BJ (cell line): ENCODE data around the gene CDC23. TPM values are rescaled to one million over a fixed set of nuclear protein-coding genes. Genes with fewer than 3 reads are reported as not detected.

ENCODE experiments used
- CTCF ChIA-PET: fragments of 350-600 bp; formaldehyde crosslinking; extraction: SDS; loops from one replicate; lab custom pipeline; 2021; ENCODE audit warnings: antibody characterized with exemption, inconsistent platforms; lab: Yijun Ruan, JAX
- POLR2A ChIA-PET: fragments of 300-600 bp; sonication (Branson Sonifier 250); formaldehyde crosslinking; extraction: SDS; loops from one replicate; lab custom pipeline; 2021; ENCODE audit warnings: antibody characterized with exemption; lab: Charles Lee
- DNase-seq: peaks from one replicate; pipeline ENCODE4 v3.0.0-alpha.2; 2011; ENCODE audit warnings: low read depth
- H3K27me3 ChIP-seq: 2 replicates; pipeline ENCODE4 v1.6.0; 2011; ENCODE audit warnings: low read length; ENCODE audit not compliant: control insufficient read depth, insufficient read depth
- H3K36me3 ChIP-seq: 2 replicates; pipeline ENCODE4 v1.5.1; 2011; ENCODE audit warnings: low read length; ENCODE audit not compliant: control insufficient read depth, insufficient read depth
- H3K4me3 ChIP-seq: 2 replicates; pipeline ENCODE4 v1.5.1; 2011; ENCODE audit warnings: low read depth, mild to moderate bottlenecking, control low read depth, low read length
- CTCF ChIP-seq: IDR thresholded peaks from 2 replicates; pipeline ENCODE4 v1.5.1; 2011; ENCODE audit warnings: low read depth, mild to moderate bottlenecking, control low read depth, inconsistent platforms, low read length, moderate library complexity; ENCODE audit not compliant: insufficient read depth
- polyA plus RNA-seq: library from polyadenylated mRNA; depleted of rRNA; stranded (reverse); fragments of >200 nt; gene quantifications from 2 replicates; pipeline ENCODE4 v1.2.3, GENCODE V29; 2011

The CDC23 gene
- polyA plus RNA-seq, 1 experiment, result 20.9 TPM

- H3K4me3 ChIP-seq, result no peak overlapping the region
- ChIA-PET POLR2A (no interaction called here), CTCF (interaction anchor here (4.8 kb wide), 1 partner anchor 8 kb away, joined by 13 read pairs; the partner anchor contains the start of genes BRD8 and KIF20A)
- H3K36me3 ChIP-seq, result peaks cover 13% of the 10 kb centered on the region
- no peak for TF ChIP-seq CTCF
- H3K27me3 ChIP-seq, result no peaks in the 10 kb centered on the region
- no peak for DNase-seq
These were observed 27.1 kb downstream of the CDC23 start for GRCh38 chr5:138186002-138186447.

- no peak for DNase-seq
- peaks cover 8% of the 10 kb centered on the region for H3K36me3 ChIP-seq
- ChIA-PET CTCF (no interaction called here), POLR2A (interaction anchor here (0.6 kb wide), 1 partner anchor 365 kb away, joined by 10 read pairs; no protein-coding TSS in a partner anchor)
- TF ChIP-seq CTCF, result no peak
- no peak overlapping the region for H3K4me3 ChIP-seq
- no peaks in the 10 kb centered on the region for H3K27me3 ChIP-seq
These were observed 30.3 kb downstream of the CDC23 start for GRCh38 chr5:138182808-138183207.

GRCh38 chr5:138180841-138181240 is 32.3 kb downstream of the CDC23 start:
- DNase-seq, result no peak
- TF ChIP-seq CTCF, result no peak
- ChIA-PET POLR2A (no interaction called here), CTCF (interaction anchor here (0.8 to 1.2 kb wide), 2 partner anchors 102 to 103 kb away, joined by 3 to 7 read pairs; no protein-coding TSS in a partner anchor)
- H3K4me3 ChIP-seq, result no peak overlapping the region
- H3K27me3 ChIP-seq, result no peaks in the 10 kb centered on the region
- peaks cover 6% of the 10 kb centered on the region for H3K36me3 ChIP-seq

GRCh38 chr5:138180183-138180782 is 32.8 kb downstream of the CDC23 start:
- H3K27me3 ChIP-seq, result no peaks in the 10 kb centered on the region
- peak; percentile 39; the same call in 1 of the 2 replicates for TF ChIP-seq CTCF
- ChIA-PET POLR2A (no interaction called here), CTCF (interaction anchor here (0.6 to 1.6 kb wide), 6 partner anchors 12 to 270 kb away, joined by 3 to 7 read pairs (median 4); partner anchors contain the start of gene REEP2)
- H3K4me3 ChIP-seq, result peak overlapping the region; percentile 78; the same call in 1 of the 2 replicates
- no peak for DNase-seq
- H3K36me3 ChIP-seq, result peaks cover 7% of the 10 kb centered on the region; the same call in 1 of the 2 replicates

GRCh38 chr5:138179277-138179857 is 33.8 kb downstream of the CDC23 start:
- Histone ChIP-seq H3K27me3 (no peaks in the 10 kb centered on the region), H3K4me3 (peak overlapping the region; percentile 78), H3K36me3 (peaks cover 6% of the 10 kb centered on the region)
- CTCF ChIA-PET, result interaction anchor here (0.6 to 2.5 kb wide), 6 partner anchors 9 to 269 kb away, joined by 3 to 13 read pairs (median 4); no protein-coding TSS in a partner anchor
- no peak for TF ChIP-seq CTCF
- DNase-seq, result no peak
- POLR2A ChIA-PET, result no interaction called here
